ENCODE results near the gene CDC42EP4.

CDC42EP4 gene

GRCh38 chr17:73343168-73343634 lies 31.4 kb upstream of the CDC42EP4 start:
- Histone ChIP-seq H3K4me3 (ENCODE audit: low read depth, low read length) (no peak overlapping the region), H3K9me3 (ENCODE audit: control insufficient read depth, insufficient read depth, low read depth, low read length) (no peaks in the 10 kb centered on the region), H3K27ac (ENCODE audit: extremely low read depth, low read depth, low read length) (no peak overlapping the region), H3K4me1 (ENCODE audit: control insufficient read depth, insufficient read depth, low read length) (no peaks in the 10 kb centered on the region; the same call in 1 of the 2 replicates), H3K36me3 (ENCODE audit: control insufficient read depth in 2 of 2, insufficient read depth in 1 of 2, low read length in 2 of 2) (no peaks in the 10 kb centered on the region)
- ChIA-PET CTCF (interaction anchor here (1.1 to 1.6 kb wide), 2 partner anchors 27 to 88 kb away, joined by 4 to 5 read pairs; no protein-coding TSS in a partner anchor), POLR2A (interaction anchor here (1.2 kb wide), 1 partner anchor 31 kb away, joined by 3 read pairs; the partner anchor contains the start of gene CDC42EP4)
- TF ChIP-seq EGR2 (tag by site-specific recombination; IDR thresholded peaks at IDR 0.05; ENCODE audit: low read depth) (peak; percentile 43), ZNF776 (tag by site-specific recombination; IDR thresholded peaks at IDR 0.05; ENCODE audit: borderline replicate concordance) (no peak)

GRCh38 chr17:73342541-73343167 lies 30.9 kb upstream of the CDC42EP4 start:
- Histone ChIP-seq H3K9me3 (ENCODE audit: control insufficient read depth, insufficient read depth, low read depth, low read length) (no peaks in the 10 kb centered on the region), H3K27ac (ENCODE audit: extremely low read depth, low read depth, low read length) (no peak overlapping the region), H3K36me3 (ENCODE audit: control insufficient read depth in 2 of 2, insufficient read depth in 1 of 2, low read length in 2 of 2) (no peaks in the 10 kb centered on the region), H3K4me1 (ENCODE audit: control insufficient read depth, insufficient read depth, low read length) (no peaks in the 10 kb centered on the region; the same call in 1 of the 2 replicates), H3K4me3 (ENCODE audit: low read depth, low read length) (no peak overlapping the region)
- POLR2A ChIA-PET = interaction anchor here (1.2 kb wide), 1 partner anchor 31 kb away, joined by 3 read pairs; the partner anchor contains the start of gene CDC42EP4
- TF ChIP-seq KLF17 (tag by site-specific recombination; IDR thresholded peaks at IDR 0.05) = 0 out of 2 replicates have a peak, but pooled peaks have one; percentile 33
- no peak for TF ChIP-seq ZNF521 (tag by site-specific recombination; IDR thresholded peaks at IDR 0.05)
- CTCF ChIA-PET = interaction anchor here (1.1 to 1.6 kb wide), 2 partner anchors 27 to 87 kb away, joined by 4 to 5 read pairs; no protein-coding TSS in a partner anchor

- no peaks in the 10 kb centered on the region for H3K9me3 ChIP-seq (ENCODE audit: control insufficient read depth, insufficient read depth, low read depth, low read length)
- H3K27ac ChIP-seq (ENCODE audit: extremely low read depth, low read depth, low read length) = no peak overlapping the region
- no peaks in the 10 kb centered on the region for H3K36me3 ChIP-seq (ENCODE audit: control insufficient read depth in 2 of 2, insufficient read depth in 1 of 2, low read length in 2 of 2)
- H3K4me3 ChIP-seq (ENCODE audit: low read depth, low read length) = no peak overlapping the region
- ChIA-PET POLR2A (interaction anchor here (1.2 kb wide), 1 partner anchor 30 kb away, joined by 3 read pairs; the partner anchor contains the start of gene CDC42EP4), CTCF (interaction anchor here (1.1 kb wide), 1 partner anchor 87 kb away, joined by 7 read pairs; no protein-coding TSS in a partner anchor)
- H3K4me1 ChIP-seq (ENCODE audit: control insufficient read depth, insufficient read depth, low read length) = no peaks in the 10 kb centered on the region; the same call in 1 of the 2 replicates
- peak; percentile 61; the same call in 1 of the 2 replicates for TF ChIP-seq ZNF223 (tag by site-specific recombination; IDR thresholded peaks at IDR 0.05)
- peak; percentile 78; the same call in 1 of the 2 replicates for TF ChIP-seq ZIC2 (tag by site-specific recombination; IDR thresholded peaks at IDR 0.05)
- TF ChIP-seq WT1 (tag by site-specific recombination; IDR thresholded peaks at IDR 0.05) = peak; percentile 55
- TF ChIP-seq PATZ1 (tag by site-specific recombination; IDR thresholded peaks at IDR 0.05) = 0 out of 2 replicates have a peak, but pooled peaks have one; percentile 13
- no peak for TF ChIP-seq KLF1 (tag by site-specific recombination; IDR thresholded peaks at IDR 0.05)
- TF ChIP-seq SALL2 (tag by site-specific recombination; IDR thresholded peaks at IDR 0.05; ENCODE audit: borderline replicate concordance) = no peak
- TF ChIP-seq ZFHX2 (tag by site-specific recombination; conservative IDR thresholded peaks at IDR 0.05) = peak; percentile 68; the same call in 1 of the 2 replicates
- TF ChIP-seq EGR2 (tag by site-specific recombination; IDR thresholded peaks at IDR 0.05; ENCODE audit: low read depth) = peak; percentile 55; the same call in 1 of the 2 replicates
- peak; percentile 46; the same call in 1 of the 2 replicates for TF ChIP-seq ZNF398 (tag by site-specific recombination; IDR thresholded peaks at IDR 0.05)
- TF ChIP-seq ZNF768 (tag by site-specific recombination; IDR thresholded peaks at IDR 0.05) = no peak
- TF ChIP-seq ZNF112 (tag by site-specific recombination; IDR thresholded peaks at IDR 0.05) = no peak
- TF ChIP-seq GLIS1 (tag by site-specific recombination; IDR thresholded peaks at IDR 0.05) = no peak
- TF ChIP-seq ZNF48 (tag by site-specific recombination; IDR thresholded peaks at IDR 0.05) = no peak
- TF ChIP-seq GLIS2 (tag by site-specific recombination; IDR thresholded peaks at IDR 0.05) = 0 out of 2 replicates have a peak, but pooled peaks have one; percentile 12
- no peak for TF ChIP-seq ZBTB44 (tag by site-specific recombination; IDR thresholded peaks at IDR 0.05)
- TF ChIP-seq ZSCAN18 (tag by site-specific recombination; IDR thresholded peaks at IDR 0.05) = no peak
Measured at GRCh38 chr17:73342050-73342522, 30.3 kb upstream of the CDC42EP4 start.

Measured in HEK293 (cell line).